ENCODE results near the gene ZNF580. TPM values are rescaled to one million over a fixed set of nuclear protein-coding genes. Genes with fewer than 3 reads are reported as not detected.

ZNF580 gene
- total RNA-seq, 1 experiment from 2014 or later = 32.0 TPM

DNA sequence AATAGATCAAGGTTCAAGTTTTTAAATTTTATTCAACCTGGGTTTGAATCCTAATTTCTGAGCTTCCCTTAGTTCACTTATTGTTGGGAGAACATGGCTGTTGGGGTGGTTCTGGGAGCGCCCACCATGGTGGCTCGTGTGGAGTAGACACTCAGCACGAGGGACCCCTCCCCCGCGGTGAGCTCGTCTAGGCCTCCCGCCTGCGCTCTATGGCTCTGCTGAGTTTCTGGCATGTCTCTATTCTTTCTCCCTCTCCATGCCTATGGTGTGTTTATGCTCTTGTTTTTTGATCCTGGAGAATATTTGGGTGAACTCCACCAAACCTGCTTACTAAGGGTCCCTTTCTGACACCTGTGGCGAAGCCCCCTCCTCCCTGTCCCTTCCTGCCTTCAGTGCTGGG lies 32.7 kb downstream of the ZNF580 start (continued):
- TF ChIP-seq, protein P1, sequence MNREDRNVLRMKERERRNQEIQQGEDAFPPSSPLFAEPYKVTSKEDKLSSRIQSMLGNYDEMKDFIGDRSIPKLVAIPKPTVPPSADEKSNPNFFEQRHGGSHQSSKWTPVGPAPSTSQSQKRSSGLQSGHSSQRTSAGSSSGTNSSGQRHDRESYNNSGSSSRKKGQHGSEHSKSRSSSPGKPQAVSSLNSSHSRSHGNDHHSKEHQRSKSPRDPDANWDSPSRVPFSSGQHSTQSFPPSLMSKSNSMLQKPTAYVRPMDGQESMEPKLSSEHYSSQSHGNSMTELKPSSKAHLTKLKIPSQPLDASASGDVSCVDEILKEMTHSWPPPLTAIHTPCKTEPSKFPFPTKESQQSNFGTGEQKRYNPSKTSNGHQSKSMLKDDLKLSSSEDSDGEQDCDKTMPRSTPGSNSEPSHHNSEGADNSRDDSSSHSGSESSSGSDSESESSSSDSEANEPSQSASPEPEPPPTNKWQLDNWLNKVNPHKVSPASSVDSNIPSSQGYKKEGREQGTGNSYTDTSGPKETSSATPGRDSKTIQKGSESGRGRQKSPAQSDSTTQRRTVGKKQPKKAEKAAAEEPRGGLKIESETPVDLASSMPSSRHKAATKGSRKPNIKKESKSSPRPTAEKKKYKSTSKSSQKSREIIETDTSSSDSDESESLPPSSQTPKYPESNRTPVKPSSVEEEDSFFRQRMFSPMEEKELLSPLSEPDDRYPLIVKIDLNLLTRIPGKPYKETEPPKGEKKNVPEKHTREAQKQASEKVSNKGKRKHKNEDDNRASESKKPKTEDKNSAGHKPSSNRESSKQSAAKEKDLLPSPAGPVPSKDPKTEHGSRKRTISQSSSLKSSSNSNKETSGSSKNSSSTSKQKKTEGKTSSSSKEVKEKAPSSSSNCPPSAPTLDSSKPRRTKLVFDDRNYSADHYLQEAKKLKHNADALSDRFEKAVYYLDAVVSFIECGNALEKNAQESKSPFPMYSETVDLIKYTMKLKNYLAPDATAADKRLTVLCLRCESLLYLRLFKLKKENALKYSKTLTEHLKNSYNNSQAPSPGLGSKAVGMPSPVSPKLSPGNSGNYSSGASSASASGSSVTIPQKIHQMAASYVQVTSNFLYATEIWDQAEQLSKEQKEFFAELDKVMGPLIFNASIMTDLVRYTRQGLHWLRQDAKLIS (CRISPR knock-in tag; IDR thresholded peaks at IDR 0.05; ENCODE audit: borderline replicate concordance) = no peak
- TF ChIP-seq NFE2L1 (CRISPR knock-in tag; IDR thresholded peaks at IDR 0.05) (no peak), GTF2I (CRISPR knock-in tag; conservative IDR thresholded peaks at IDR 0.05) (no peak), CBFB (CRISPR knock-in tag; IDR thresholded peaks at IDR 0.05; ENCODE audit: low read depth) (no peak), TCF7 (CRISPR knock-in tag; IDR thresholded peaks at IDR 0.05; ENCODE audit: low read depth) (no peak), ZNF423 (CRISPR knock-in tag; IDR thresholded peaks at IDR 0.05) (no peak), ZNF121 (CRISPR knock-in tag; IDR thresholded peaks at IDR 0.05) (no peak)
- TF ChIP-seq, protein P2, sequence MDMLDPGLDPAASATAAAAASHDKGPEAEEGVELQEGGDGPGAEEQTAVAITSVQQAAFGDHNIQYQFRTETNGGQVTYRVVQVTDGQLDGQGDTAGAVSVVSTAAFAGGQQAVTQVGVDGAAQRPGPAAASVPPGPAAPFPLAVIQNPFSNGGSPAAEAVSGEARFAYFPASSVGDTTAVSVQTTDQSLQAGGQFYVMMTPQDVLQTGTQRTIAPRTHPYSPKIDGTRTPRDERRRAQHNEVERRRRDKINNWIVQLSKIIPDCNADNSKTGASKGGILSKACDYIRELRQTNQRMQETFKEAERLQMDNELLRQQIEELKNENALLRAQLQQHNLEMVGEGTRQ (CRISPR knock-in tag; IDR thresholded peaks at IDR 0.05) = no peak
- TF ChIP-seq, protein P3, sequence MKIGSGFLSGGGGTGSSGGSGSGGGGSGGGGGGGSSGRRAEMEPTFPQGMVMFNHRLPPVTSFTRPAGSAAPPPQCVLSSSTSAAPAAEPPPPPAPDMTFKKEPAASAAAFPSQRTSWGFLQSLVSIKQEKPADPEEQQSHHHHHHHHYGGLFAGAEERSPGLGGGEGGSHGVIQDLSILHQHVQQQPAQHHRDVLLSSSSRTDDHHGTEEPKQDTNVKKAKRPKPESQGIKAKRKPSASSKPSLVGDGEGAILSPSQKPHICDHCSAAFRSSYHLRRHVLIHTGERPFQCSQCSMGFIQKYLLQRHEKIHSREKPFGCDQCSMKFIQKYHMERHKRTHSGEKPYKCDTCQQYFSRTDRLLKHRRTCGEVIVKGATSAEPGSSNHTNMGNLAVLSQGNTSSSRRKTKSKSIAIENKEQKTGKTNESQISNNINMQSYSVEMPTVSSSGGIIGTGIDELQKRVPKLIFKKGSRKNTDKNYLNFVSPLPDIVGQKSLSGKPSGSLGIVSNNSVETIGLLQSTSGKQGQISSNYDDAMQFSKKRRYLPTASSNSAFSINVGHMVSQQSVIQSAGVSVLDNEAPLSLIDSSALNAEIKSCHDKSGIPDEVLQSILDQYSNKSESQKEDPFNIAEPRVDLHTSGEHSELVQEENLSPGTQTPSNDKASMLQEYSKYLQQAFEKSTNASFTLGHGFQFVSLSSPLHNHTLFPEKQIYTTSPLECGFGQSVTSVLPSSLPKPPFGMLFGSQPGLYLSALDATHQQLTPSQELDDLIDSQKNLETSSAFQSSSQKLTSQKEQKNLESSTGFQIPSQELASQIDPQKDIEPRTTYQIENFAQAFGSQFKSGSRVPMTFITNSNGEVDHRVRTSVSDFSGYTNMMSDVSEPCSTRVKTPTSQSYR (CRISPR knock-in tag; IDR thresholded peaks at IDR 0.05) = no peak

DNA sequence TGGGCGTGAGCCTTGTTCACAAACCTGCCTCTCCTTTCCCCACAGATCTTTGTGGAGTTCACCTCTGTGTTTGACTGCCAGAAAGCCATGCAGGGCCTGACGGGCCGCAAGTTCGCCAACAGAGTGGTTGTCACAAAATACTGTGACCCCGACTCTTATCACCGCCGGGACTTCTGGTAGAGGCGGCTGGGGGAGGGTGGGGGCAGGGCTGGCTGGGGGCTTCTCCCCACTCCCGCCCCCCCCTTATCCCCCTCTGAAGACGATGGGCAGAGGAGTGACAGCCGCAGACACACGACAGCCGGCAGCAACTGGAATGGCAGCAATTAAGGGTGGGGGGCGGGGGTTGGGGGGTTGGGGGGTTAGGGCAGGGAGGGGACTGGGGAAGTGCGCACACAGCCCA lies 33.1 kb downstream of the ZNF580 start:
- H3K4me1 Mint-ChIP-seq = peaks cover 47% of the 10 kb centered on the region
- H3K27ac Mint-ChIP-seq = peak overlapping the region; percentile 85
- peaks cover 43% of the 10 kb centered on the region for H3K36me3 Mint-ChIP-seq
- H3K4me3 Mint-ChIP-seq = peak overlapping the region; percentile 49
- TF ChIP-seq EMX1 (CRISPR knock-in tag; IDR thresholded peaks at IDR 0.05) (no peak), ZNF317 (CRISPR knock-in tag; IDR thresholded peaks at IDR 0.05; ENCODE audit: borderline replicate concordance, low read depth) (no peak)
- TF ChIP-seq, protein P4, sequence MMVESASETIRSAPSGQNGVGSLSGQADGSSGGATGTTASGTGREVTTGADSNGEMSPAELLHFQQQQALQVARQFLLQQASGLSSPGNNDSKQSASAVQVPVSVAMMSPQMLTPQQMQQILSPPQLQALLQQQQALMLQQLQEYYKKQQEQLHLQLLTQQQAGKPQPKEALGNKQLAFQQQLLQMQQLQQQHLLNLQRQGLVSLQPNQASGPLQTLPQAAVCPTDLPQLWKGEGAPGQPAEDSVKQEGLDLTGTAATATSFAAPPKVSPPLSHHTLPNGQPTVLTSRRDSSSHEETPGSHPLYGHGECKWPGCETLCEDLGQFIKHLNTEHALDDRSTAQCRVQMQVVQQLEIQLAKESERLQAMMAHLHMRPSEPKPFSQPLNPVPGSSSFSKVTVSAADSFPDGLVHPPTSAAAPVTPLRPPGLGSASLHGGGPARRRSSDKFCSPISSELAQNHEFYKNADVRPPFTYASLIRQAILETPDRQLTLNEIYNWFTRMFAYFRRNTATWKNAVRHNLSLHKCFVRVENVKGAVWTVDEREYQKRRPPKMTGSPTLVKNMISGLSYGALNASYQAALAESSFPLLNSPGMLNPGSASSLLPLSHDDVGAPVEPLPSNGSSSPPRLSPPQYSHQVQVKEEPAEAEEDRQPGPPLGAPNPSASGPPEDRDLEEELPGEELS (CRISPR knock-in tag; IDR thresholded peaks at IDR 0.05) = no peak
- TF ChIP-seq, protein P5, sequence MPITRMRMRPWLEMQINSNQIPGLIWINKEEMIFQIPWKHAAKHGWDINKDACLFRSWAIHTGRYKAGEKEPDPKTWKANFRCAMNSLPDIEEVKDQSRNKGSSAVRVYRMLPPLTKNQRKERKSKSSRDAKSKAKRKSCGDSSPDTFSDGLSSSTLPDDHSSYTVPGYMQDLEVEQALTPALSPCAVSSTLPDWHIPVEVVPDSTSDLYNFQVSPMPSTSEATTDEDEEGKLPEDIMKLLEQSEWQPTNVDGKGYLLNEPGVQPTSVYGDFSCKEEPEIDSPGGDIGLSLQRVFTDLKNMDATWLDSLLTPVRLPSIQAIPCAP (CRISPR knock-in tag; IDR thresholded peaks at IDR 0.05) = no peak
- CTCF ChIA-PET = interaction anchor here (0.8 to 1.7 kb wide), 4 partner anchors 19 to 49 kb away, joined by 3 to 8 read pairs (median 4); partner anchors contain the start of genes U2AF2 and ZNF784
- no peaks in the 10 kb centered on the region for H3K27me3 Mint-ChIP-seq (ENCODE audit: low read depth)
- DNase-seq (ENCODE audit: low spot score) (no peak), ATAC-seq (no peak)
- H3K9me3 Mint-ChIP-seq = no peaks in the 10 kb centered on the region
- POLR2A ChIA-PET = no interaction called here

DNA sequence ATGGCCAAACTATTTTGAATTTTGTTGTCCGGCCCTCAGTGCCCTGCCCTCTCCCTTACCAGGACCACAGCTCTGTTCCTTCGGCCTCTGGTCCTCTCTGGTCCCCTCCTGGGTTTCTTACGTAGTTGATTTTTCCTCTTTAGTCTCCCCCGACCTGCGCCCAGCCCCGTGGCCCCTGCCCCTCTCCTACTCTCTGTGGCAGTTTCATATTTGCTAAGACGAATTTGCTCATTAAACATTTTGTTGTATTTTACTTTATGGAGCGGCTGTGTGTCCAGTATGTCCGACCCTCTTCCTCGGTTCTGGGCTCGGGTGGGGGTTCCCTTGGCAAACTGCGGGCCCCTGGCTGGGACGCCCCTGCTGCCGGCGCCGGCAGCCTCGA lies 33.6 kb downstream of the ZNF580 start:
- ChIA-PET CTCF (interaction anchor here (0.9 to 1.7 kb wide), 3 partner anchors 20 to 50 kb away, joined by 4 to 8 read pairs (median 5); partner anchors contain the start of genes U2AF2 and ZNF784), POLR2A (no interaction called here)
- Mint-ChIP-seq H3K4me3 (peak overlapping the region; percentile 71), H3K9me3 (no peaks in the 10 kb centered on the region), H3K4me1 (peaks cover 47% of the 10 kb centered on the region), H3K36me3 (peaks cover 44% of the 10 kb centered on the region), H3K27ac (peak overlapping the region; percentile 89), H3K27me3 (ENCODE audit: low read depth) (no peaks in the 10 kb centered on the region)
- DNase-seq (ENCODE audit: low spot score) (no peak), ATAC-seq (peak; percentile 3; the same call in 1 of the 2 replicates)
- TF ChIP-seq EMX1 (CRISPR knock-in tag; IDR thresholded peaks at IDR 0.05) (no peak), NR1H2 (CRISPR knock-in tag; IDR thresholded peaks at IDR 0.05) (no peak), SMAD4 (CRISPR knock-in tag; IDR thresholded peaks at IDR 0.05) (no peak), NFE2L1 (CRISPR knock-in tag; IDR thresholded peaks at IDR 0.05) (no peak), ZNF396 (CRISPR knock-in tag; IDR thresholded peaks at IDR 0.05; ENCODE audit: borderline replicate concordance) (no peak)
- TF ChIP-seq, protein P1 (CRISPR knock-in tag; IDR thresholded peaks at IDR 0.05; ENCODE audit: borderline replicate concordance) = no peak

All from WTC11 (cell line).